Esophagus muscularis mucosa (tissue), 4 donors: Measurements from ENCODE around the gene ZNF3. TPM values are rescaled to one million over a fixed set of nuclear protein-coding genes. Genes with fewer than 3 reads are reported as not detected.

Experiments used
- DNase-seq: peaks from one replicate; pipeline ENCODE4 v3.0.0-alpha.2; 2017; ENCODE audit errors: extremely low spot score
- H3K27ac ChIP-seq, 4 donors: fragments of 200-600 bp; sonication (generic); replicated peaks in 1 of 4; 1 replicate in 3 of 4; 2 replicates in 1 of 4; pipeline ENCODE4 v1.5.1; 2016 to 2019; ENCODE audit warnings: mild to moderate bottlenecking in 1 of 4
- H3K27me3 ChIP-seq, 4 donors: fragments of 200-600 bp; sonication (generic); one replicate each; pipeline versions ENCODE4 v1.5.1 to v1.6.0; 2016 to 2019
- H3K36me3 ChIP-seq, 4 donors: fragments of 200-600 bp; sonication (generic); one replicate each; pipeline ENCODE4 v1.5.1; 2016 to 2019
- H3K4me1 ChIP-seq, 4 donors: fragments of 200-600 bp; sonication (generic); one replicate each; pipeline ENCODE4 v1.5.1; 2016 to 2019
- H3K4me3 ChIP-seq, 4 donors: fragments of 200-600 bp; sonication (generic); 1 replicate in 2 of 4; 2 replicates in 2 of 4; pipeline ENCODE4 v1.5.1; 2016 to 2019; ENCODE audit warnings: mild to moderate bottlenecking in 4 of 4, moderate library complexity in 1 of 4
- H3K9me3 ChIP-seq, 4 donors: fragments of 200-600 bp; sonication (generic); 1 replicate in 3 of 4; 2 replicates in 1 of 4; pipeline ENCODE4 v1.5.1; 2016 to 2019
- CTCF ChIP-seq, 3 experiments: fragments of 200-600 bp in 2 of 3; fragments of 450-650 bp in 1 of 3; sonication (generic) in 2 of 3; IDR thresholded peaks; one replicate each; pipeline ENCODE4 v1.5.1; 2017 to 2019; ENCODE audit warnings: antibody characterized with exemption in 3 of 3, mild to moderate bottlenecking in 2 of 3, moderate library complexity in 1 of 3
- EP300 ChIP-seq: sonication (generic); formaldehyde crosslinking; IDR thresholded peaks from one replicate; pipeline ENCODE4 v1.6.1; 2017; ENCODE audit warnings: antibody characterized with exemption
- POLR2A ChIP-seq: fragments of 450-650 bp; IDR thresholded peaks from one replicate; pipeline ENCODE4 v1.6.1; 2017; ENCODE audit warnings: antibody characterized with exemption, moderate library complexity, mild to moderate bottlenecking, low read depth
- POLR2AphosphoS5 ChIP-seq, 2 donors: sonication (generic); formaldehyde crosslinking; IDR thresholded peaks; one replicate each; pipeline ENCODE4 v1.6.1; 2017; ENCODE audit warnings: antibody characterized with exemption in 2 of 2
- WGBS: methylation state at CpG from one replicate; pipeline ENCODE4 v1.1.5; 2018; 5-methylcytosine and 5-hydroxymethylcytosine counted together
- intact Hi-C: fragments of 100-400 bp; cut with DNase I; formaldehyde crosslinking; loops from one replicate; pipeline ENCODE4 v1.15.1; 2023
- total RNA-seq, 4 donors: library from RNA; depleted of rRNA; stranded (reverse); fragments of >200 nt; gene quantifications; one replicate each; pipeline versions ENCODE4 v1.1.0 to v1.2.1, GENCODE V29; 2016

The ZNF3 gene
- total RNA-seq, 4 donors from 2014 or later = 15.6 to 25.3 (median 20.7) TPM

- WGBS = 80% methylated on average over 4 of the region's 4 CpGs
- peak overlapping the region in 2 of 4 donors; percentile 87 to 92 for H3K27ac ChIP-seq
Measured at GRCh38 chr7:100082978-100083377, 1.5 kb upstream of the ZNF3 start.

GRCh38 chr7:100080907-100081534, 502 bp downstream of the ZNF3 start:
- WGBS = under 1% methylated on average over 17 of the region's 34 CpGs
- TF ChIP-seq POLR2A (no peak), CTCF (IDR thresholded peaks at IDR 0.05) (no peak), EP300 (no peak), POLR2AphosphoS5 (IDR thresholded peaks at IDR 0.05) (no peak)
- H3K36me3 ChIP-seq = peaks cover 3 to 40% (median 36%) of the 10 kb centered on the region in 4 donors
- H3K4me3 ChIP-seq = peak overlapping the region; percentile 97 to 99 (median 98)
- H3K4me1 ChIP-seq = peaks cover 29 to 44% (median 38%) of the 10 kb centered on the region in 4 donors
- peak overlapping the region; percentile 87 to 92 (median 88) for H3K27ac ChIP-seq
- H3K27me3 ChIP-seq = no peaks in the 10 kb centered on the region
- intact Hi-C loops = loop anchor here (1.0 to 10.0 kb wide), 4 partner anchors 29 to 166 kb away; partner anchors contain the start of genes MBLAC1 and TRIM4
- DNase-seq = no peak
- no peaks in the 10 kb centered on the region for H3K9me3 ChIP-seq

More at GRCh38 chr7:100082978-100083377, 1.5 kb upstream of the ZNF3 start:
- intact Hi-C loops = loop anchor here (5.0 to 10.0 kb wide), 3 partner anchors 44 to 168 kb away; partner anchors contain the start of genes MBLAC1 and TRIM4
- no peak for TF ChIP-seq CTCF (IDR thresholded peaks at IDR 0.05)
- H3K27me3 ChIP-seq = no peaks in the 10 kb centered on the region
- DNase-seq = no peak
- H3K36me3 ChIP-seq = peaks cover 0 to 20% (median 17%) of the 10 kb centered on the region in 4 donors
- no peaks in the 10 kb centered on the region for H3K9me3 ChIP-seq
- no peak overlapping the region for H3K4me3 ChIP-seq
- H3K4me1 ChIP-seq = peaks cover 33 to 52% (median 48%) of the 10 kb centered on the region in 4 donors

GRCh38 chr7:100079024-100079560, 2.4 kb downstream of the ZNF3 start:
- TF ChIP-seq POLR2AphosphoS5 (IDR thresholded peaks at IDR 0.05) (no peak), EP300 (no peak), CTCF (IDR thresholded peaks at IDR 0.05) (no peak), POLR2A (no peak)
- Histone ChIP-seq H3K4me3 (no peak overlapping the region), H3K36me3 (peaks cover 22 to 59% (median 55%) of the 10 kb centered on the region in 4 donors), H3K9me3 (no peaks in the 10 kb centered on the region), H3K27ac (no peak overlapping the region), H3K4me1 (peaks cover 29 to 44% (median 38%) of the 10 kb centered on the region in 4 donors), H3K27me3 (no peaks in the 10 kb centered on the region)
- intact Hi-C loops = no loop called here
- WGBS = 77% methylated on average over 7 of the region's 7 CpGs
- no peak for DNase-seq

- intact Hi-C loops = no loop called here
- DNase-seq = no peak
- Histone ChIP-seq H3K4me3 (no peak overlapping the region), H3K9me3 (peaks cover 0 to 7% (median 3%) of the 10 kb centered on the region in 4 donors), H3K27ac (no peak overlapping the region), H3K4me1 (peaks cover 22 to 38% (median 30%) of the 10 kb centered on the region in 4 donors), H3K36me3 (peaks cover 40 to 78% (median 74%) of the 10 kb centered on the region in 4 donors), H3K27me3 (no peaks in the 10 kb centered on the region)
- 90% methylated on average over 4 of the region's 4 CpGs for WGBS
- TF ChIP-seq POLR2AphosphoS5 (IDR thresholded peaks at IDR 0.05) = no peak
- no peak for TF ChIP-seq CTCF (IDR thresholded peaks at IDR 0.05)
- no peak for TF ChIP-seq EP300
- no peak for TF ChIP-seq POLR2A
Measured at GRCh38 chr7:100077205-100077604, 4.3 kb downstream of the ZNF3 start.
